Type B pancreatic cell (in vitro differentiated cells): Measurements from ENCODE around the gene GABARAPL1. TPM values are rescaled to one million over a fixed set of nuclear protein-coding genes. Genes with fewer than 3 reads are reported as not detected.
"Not testable (repeated sequence)": the region's sequence is repeated elsewhere in the genome, so short reads cannot be mapped to it uniquely, and the experiment has no call there.

Experiments used
- DNase-seq: peaks from one replicate; pipeline ENCODE4 v3.0.0; 2021; ENCODE audit warnings: mixed read lengths; ENCODE audit not compliant: unreplicated experiment; ENCODE audit errors: extremely low spot score
- H3K27ac Mint-ChIP-seq: 2 replicates; pipeline ENCODE4 v1.8.0; 2021; ENCODE audit warnings: mild to moderate bottlenecking, mixed read lengths
- H3K27me3 Mint-ChIP-seq: 2 replicates; pipeline ENCODE4 v1.8.0; 2021; ENCODE audit warnings: mixed read lengths
- H3K36me3 Mint-ChIP-seq: 2 replicates; pipeline ENCODE4 v1.8.0; 2021; ENCODE audit warnings: mixed read lengths
- H3K4me1 Mint-ChIP-seq: one replicate; pipeline ENCODE4 v1.8.0; 2021; ENCODE audit warnings: mixed read lengths; ENCODE audit not compliant: unreplicated experiment
- H3K4me3 Mint-ChIP-seq: 2 replicates; pipeline ENCODE4 v1.8.0; 2021; ENCODE audit warnings: mild to moderate bottlenecking, mixed read lengths
- H3K9me3 Mint-ChIP-seq: 2 replicates; pipeline ENCODE4 v1.8.0; 2021; ENCODE audit warnings: mixed read lengths
- CTCF ChIP-seq: fragments of 200-600 bp; sonication (generic); conservative IDR thresholded peaks from 2 replicates; pipeline ENCODE4 v1.5.0; 2021; ENCODE audit warnings: antibody characterized with exemption, mild to moderate bottlenecking
- total RNA-seq: library from RNA; stranded (reverse); gene quantifications from 2 replicates; pipeline ENCODE4 v1.2.1, GENCODE V29; 2021; ENCODE audit warnings: low replicate concordance

GABARAPL1 gene
- total RNA-seq, 1 donor from 2014 or later: 43.5 TPM

- no peak overlapping the region for H3K4me3 Mint-ChIP-seq
- TF ChIP-seq CTCF: no peak
- peak overlapping the region; percentile 92 for H3K27ac Mint-ChIP-seq
- peaks cover 8% of the 10 kb centered on the region for H3K27me3 Mint-ChIP-seq
- H3K4me1 Mint-ChIP-seq: peaks cover 4% of the 10 kb centered on the region
- H3K9me3 Mint-ChIP-seq: no peaks in the 10 kb centered on the region
- H3K36me3 Mint-ChIP-seq: no peaks in the 10 kb centered on the region
- DNase-seq: no peak
Measured at GRCh38 chr12:10191865-10192264, 20.8 kb upstream of the GABARAPL1 start.

GRCh38 chr12:10194160-10194670 lies 18.5 kb upstream of the GABARAPL1 start:
- no peak for TF ChIP-seq CTCF
- no peaks in the 10 kb centered on the region for H3K36me3 Mint-ChIP-seq
- no peak for DNase-seq
- no peaks in the 10 kb centered on the region for H3K9me3 Mint-ChIP-seq
- H3K27ac Mint-ChIP-seq: no peak overlapping the region
- H3K27me3 Mint-ChIP-seq: peaks cover 8% of the 10 kb centered on the region
- no peak overlapping the region for H3K4me3 Mint-ChIP-seq
- peaks cover 4% of the 10 kb centered on the region for H3K4me1 Mint-ChIP-seq

GRCh38 chr12:10196210-10196609 lies 16.5 kb upstream of the GABARAPL1 start:
- no peak for TF ChIP-seq CTCF

GRCh38 chr12:10197879-10198278 lies 14.8 kb upstream of the GABARAPL1 start:
- Mint-ChIP-seq H3K4me1 (no peaks in the 10 kb centered on the region), H3K36me3 (no peaks in the 10 kb centered on the region), H3K4me3 (no peak overlapping the region), H3K9me3 (no peaks in the 10 kb centered on the region), H3K27ac (no peak overlapping the region), H3K27me3 (peaks cover 8% of the 10 kb centered on the region)
- DNase-seq: no peak
- TF ChIP-seq CTCF: no peak

More at GRCh38 chr12:10196210-10196609, 16.5 kb upstream of the GABARAPL1 start:
- Mint-ChIP-seq H3K9me3 (no peaks in the 10 kb centered on the region), H3K4me3 (no peak overlapping the region), H3K4me1 (no peaks in the 10 kb centered on the region), H3K27ac (no peak overlapping the region), H3K27me3 (peaks cover 8% of the 10 kb centered on the region), H3K36me3 (no peaks in the 10 kb centered on the region)
- no peak for DNase-seq

GRCh38 chr12:10204495-10204894 lies 8.2 kb upstream of the GABARAPL1 start:
- H3K4me3 Mint-ChIP-seq, H3K4me1 Mint-ChIP-seq, DNase-seq, H3K27me3 Mint-ChIP-seq, H3K9me3 Mint-ChIP-seq, H3K36me3 Mint-ChIP-seq: not testable (repeated sequence)
- peak overlapping the region; percentile 99 for H3K27ac Mint-ChIP-seq

GRCh38 chr12:10205220-10205807 lies 7.4 kb upstream of the GABARAPL1 start:
- TF ChIP-seq CTCF: no peak
- DNase-seq: no peak
- Mint-ChIP-seq H3K27me3 (no peaks in the 10 kb centered on the region), H3K9me3 (no peaks in the 10 kb centered on the region), H3K36me3 (no peaks in the 10 kb centered on the region), H3K4me1 (no peaks in the 10 kb centered on the region), H3K27ac (peak overlapping the region; percentile 99), H3K4me3 (peak overlapping the region; percentile 58)
